RWPE1 (cell line): ENCODE results near the gene NEO1.

Source experiments
- CTCF ChIA-PET: fragments of 350-600 bp; sonication (Branson Sonifier 250); formaldehyde crosslinking; extraction: SDS; loops from one replicate; lab custom pipeline; 2021; lab: Yijun Ruan, JAX
- POLR2A ChIA-PET: fragments of 400-600 bp; formaldehyde crosslinking; extraction: SDS; loops from one replicate; lab custom pipeline; 2020; ENCODE audit warnings: antibody characterized with exemption; ENCODE audit not compliant: low non-redundant PET; lab: Yijun Ruan, JAX
- DNase-seq: peaks from one replicate; pipeline ENCODE4 v3.0.0; 2012; ENCODE audit warnings: low spot score
- H3K27ac ChIP-seq: fragments of 450-650 bp; 2 replicates; pipeline ENCODE4 v1.5.1; 2017
- CTCF ChIP-seq: fragments of 450-650 bp; conservative IDR thresholded peaks from 2 replicates; pipeline ENCODE4 v1.5.1; 2017; ENCODE audit warnings: low read depth, mild to moderate bottlenecking

NEO1 gene

GRCh38 chr15:73174171-73174570 is 121.9 kb downstream of the NEO1 start:
- ChIA-PET CTCF (interaction anchor here (0.5 to 0.6 kb wide), 3 partner anchors 12 to 47 kb away, joined by 3 to 5 read pairs (median 3); no protein-coding TSS in a partner anchor), POLR2A (no interaction called here)
- no peak for DNase-seq
- TF ChIP-seq CTCF = no peak
- H3K27ac ChIP-seq = no peak overlapping the region

- DNase-seq = no peak
- ChIA-PET CTCF (interaction anchor here (0.5 to 0.7 kb wide), 2 partner anchors 33 to 575 kb away, joined by 3 read pairs; no protein-coding TSS in a partner anchor), POLR2A (no interaction called here)
- no peak for TF ChIP-seq CTCF
- H3K27ac ChIP-seq = no peak overlapping the region
These were observed 123.1 kb downstream of the NEO1 start for GRCh38 chr15:73175382-73175781.

GRCh38 chr15:73176598-73176997 is 124.3 kb downstream of the NEO1 start:
- POLR2A ChIA-PET = no interaction called here
- no peak for DNase-seq
- TF ChIP-seq CTCF = no peak
- CTCF ChIA-PET = no interaction called here
- H3K27ac ChIP-seq = no peak overlapping the region

- CTCF ChIA-PET = no interaction called here
- POLR2A ChIA-PET = no interaction called here
- no peak for TF ChIP-seq CTCF
- no peak for DNase-seq
- H3K27ac ChIP-seq = no peak overlapping the region
These were observed 130.8 kb downstream of the NEO1 start for GRCh38 chr15:73183071-73183470.

DNA sequence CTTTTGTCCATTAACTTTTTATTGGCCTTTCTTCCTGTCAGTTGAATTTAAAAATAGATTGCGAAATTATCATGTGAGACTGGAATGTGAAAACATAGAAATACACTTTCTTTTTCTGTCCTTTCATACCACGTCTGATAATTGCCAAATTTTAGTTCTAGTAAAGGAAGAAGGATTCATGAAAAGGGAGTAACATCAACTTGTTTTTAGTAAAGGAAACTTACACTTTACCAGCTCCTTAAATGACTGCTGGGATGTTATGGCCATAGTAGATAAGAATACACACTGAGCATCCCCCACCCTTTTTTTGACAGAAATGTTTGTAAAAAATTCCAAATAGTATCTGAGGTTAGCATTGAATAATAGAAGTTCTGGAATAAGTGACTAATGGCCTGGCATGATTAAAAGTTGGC is 137.9 kb downstream of the NEO1 start:
- POLR2A ChIA-PET = no interaction called here
- no peak for DNase-seq
- TF ChIP-seq CTCF = no peak
- CTCF ChIA-PET = no interaction called here
- no peak overlapping the region for H3K27ac ChIP-seq

DNA sequence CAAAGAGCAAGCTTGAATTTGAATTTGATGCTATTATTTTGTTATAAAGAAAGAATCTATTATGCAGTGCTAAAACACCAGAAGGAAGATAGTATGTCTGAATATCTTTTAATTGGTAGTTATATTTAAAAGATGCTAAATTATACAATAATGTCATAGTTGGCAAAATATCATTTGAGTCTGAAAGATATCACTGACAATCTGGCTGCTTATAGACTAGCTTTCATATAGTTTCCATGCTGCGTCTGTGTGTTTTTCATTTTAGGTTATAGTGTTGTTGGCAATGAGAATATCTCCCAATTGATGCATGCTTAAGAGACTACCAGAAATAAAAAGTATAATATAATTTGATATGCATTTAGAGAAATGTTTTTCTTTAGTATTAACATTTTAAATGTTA is 142.9 kb downstream of the NEO1 start:
- CTCF ChIA-PET = interaction anchor here (0.9 kb wide), 1 partner anchor 428 kb away, joined by 5 read pairs; no protein-coding TSS in a partner anchor
- POLR2A ChIA-PET = no interaction called here
- H3K27ac ChIP-seq = no peak overlapping the region
- DNase-seq = no peak
- no peak for TF ChIP-seq CTCF
